NCI-H510A treated with DMSO at 0.1 percent for 48 hours (cell line): ENCODE results near the gene DNTT.

ENCODE experiments used
- DNase-seq: peaks from one replicate; lab custom pipeline; 2025; lab: John Stamatoyannopoulos, UW

Gene DNTT

GRCh38 chr10:96309628-96310320, 5.5 kb downstream of the DNTT start:
- DNase-seq: no peak

GRCh38 chr10:96310321-96310669, 6.1 kb downstream of the DNTT start:
- no peak for DNase-seq

- DNase-seq: no peak
These were observed 7.0 kb downstream of the DNTT start for GRCh38 chr10:96311180-96311715.

- no peak for DNase-seq
These were observed 9.1 kb downstream of the DNTT start for GRCh38 chr10:96313344-96313743.

- no peak for DNase-seq
These were observed 13.0 kb downstream of the DNTT start for GRCh38 chr10:96317067-96317833.

GRCh38 chr10:96319754-96320474, 15.7 kb downstream of the DNTT start:
- no peak for DNase-seq

- no peak for DNase-seq
These were observed 17.6 kb downstream of the DNTT start for GRCh38 chr10:96321822-96322221.

GRCh38 chr10:96322275-96322674, 18.0 kb downstream of the DNTT start:
- no peak for DNase-seq

GRCh38 chr10:96324447-96324846, 20.2 kb downstream of the DNTT start:
- no peak for DNase-seq

- no peak for DNase-seq
These were observed 21.6 kb downstream of the DNTT start for GRCh38 chr10:96325719-96326373.

- no peak for DNase-seq
These were observed 23.2 kb downstream of the DNTT start for GRCh38 chr10:96327462-96327861.

GRCh38 chr10:96333101-96333500, 28.9 kb downstream of the DNTT start:
- no peak for DNase-seq

- DNase-seq: peak; percentile 38
These were observed 30.6 kb downstream of the DNTT start for GRCh38 chr10:96334616-96335526.

GRCh38 chr10:96337106-96337505, 32.9 kb downstream of the DNTT start:
- DNase-seq: no peak

GRCh38 chr10:96338279-96338925, 34.2 kb downstream of the DNTT start:
- DNase-seq: no peak

- no peak for DNase-seq
These were observed 35.1 kb downstream of the DNTT start for GRCh38 chr10:96339383-96339782.

- DNase-seq: peak; percentile 80
These were observed 36.0 kb downstream of the DNTT start for GRCh38 chr10:96339956-96340904.

- no peak for DNase-seq
These were observed 37.3 kb downstream of the DNTT start for GRCh38 chr10:96341219-96342182.
